IMR-90 (cell line): ENCODE measurements around the gene MAN1C1. TPM values are rescaled to one million over a fixed set of nuclear protein-coding genes. Genes with fewer than 3 reads are reported as not detected.

Experiments used
- ATAC-seq: fragments of 200-7000 bp; cut with Tn5 transposase; 2 replicates; pipeline ENCODE4 v1.9.1; 2020; ENCODE audit warnings: low read depth, mild to moderate bottlenecking, moderate library complexity
- BruUV-seq: library from RNA; stranded (reverse); fragments of 400-500 nt; replicated peaks from 2 replicates; lab custom pipeline; 2021; lab: Mats Ljungman, UMichigan
- CTCF ChIA-PET: fragments of 300-600 bp; formaldehyde crosslinking; extraction: SDS; loops from one replicate; lab custom pipeline; 2021; ENCODE audit warnings: antibody characterized with exemption; lab: Yijun Ruan, JAX
- POLR2A ChIA-PET: fragments of 300-600 bp; sonication (Branson Sonifier 250); formaldehyde crosslinking; loops from one replicate; lab custom pipeline; 2022; ENCODE audit warnings: antibody characterized with exemption; ENCODE audit not compliant: unreplicated experiment; lab: Charles Lee
- DNase-seq: peaks from one replicate; pipeline ENCODE4 v3.0.0; 2013
- H2AFZ ChIP-seq: replicated peaks from 2 replicates; pipeline ENCODE3; 2013; ENCODE audit warnings: low read length, mild to moderate bottlenecking; ENCODE audit not compliant: poor library complexity
- H2AK5ac ChIP-seq: 2 replicates; pipeline ENCODE4 v1.6.1; 2013; ENCODE audit warnings: low read depth, low read length, inconsistent platforms
- H2AK9ac ChIP-seq: replicated peaks from 2 replicates; pipeline ENCODE3; 2013; ENCODE audit warnings: mild to moderate bottlenecking, low read depth, low read length, moderate library complexity; ENCODE audit not compliant: poor library complexity
- H2BK120ac ChIP-seq: 2 replicates; pipeline ENCODE4 v1.6.1; 2013; ENCODE audit warnings: low read depth, low read length, inconsistent platforms
- H2BK15ac ChIP-seq: 3 replicates; pipeline ENCODE4 v1.6.1; 2013; ENCODE audit warnings: low read depth, low read length, inconsistent platforms
- H2BK20ac ChIP-seq: 2 replicates; pipeline ENCODE4 v1.6.1; 2013; ENCODE audit warnings: low read depth, mild to moderate bottlenecking, inconsistent platforms, low read length, moderate library complexity
- H2BK5ac ChIP-seq: 2 replicates; pipeline ENCODE4 v1.6.1; 2013; ENCODE audit warnings: mild to moderate bottlenecking, low read depth, low read length, inconsistent platforms; ENCODE audit not compliant: poor library complexity, severe bottlenecking
- H3K14ac ChIP-seq: replicated peaks from 2 replicates; pipeline ENCODE4 v1.6.1; 2013; ENCODE audit warnings: low read depth, low read length, inconsistent platforms
- H3K18ac ChIP-seq: 2 replicates; pipeline ENCODE4 v1.6.1; 2013; ENCODE audit warnings: low read depth, low read length, control low read depth
- H3K23ac ChIP-seq: 2 replicates; pipeline ENCODE4 v1.6.1; 2013; ENCODE audit warnings: low read depth, low read length, inconsistent platforms
- H3K27ac ChIP-seq: 2 replicates; pipeline ENCODE4 v1.5.1; 2013; ENCODE audit warnings: mild to moderate bottlenecking, control low read depth, low read length; ENCODE audit not compliant: insufficient read depth
- H3K27me3 ChIP-seq: 2 replicates; pipeline ENCODE4 v1.6.1; 2013; ENCODE audit warnings: low read length; ENCODE audit not compliant: control insufficient read depth, insufficient read depth
- H3K36me3 ChIP-seq: 2 replicates; pipeline ENCODE4 v1.6.1; 2013; ENCODE audit warnings: low read length, mixed read lengths; ENCODE audit not compliant: control insufficient read depth, insufficient read depth
- H3K4ac ChIP-seq: 2 replicates; pipeline ENCODE4 v1.6.1; 2013; ENCODE audit warnings: low read depth, low read length, inconsistent platforms
- H3K4me1 ChIP-seq: 2 replicates; pipeline ENCODE4 v1.6.1; 2013; ENCODE audit warnings: low read length, mixed read lengths; ENCODE audit not compliant: control insufficient read depth, insufficient read depth
- H3K4me2 ChIP-seq: 2 replicates; pipeline ENCODE4 v1.6.1; 2013; ENCODE audit warnings: low read depth, mild to moderate bottlenecking, control low read depth, low read length, moderate library complexity
- H3K4me3 ChIP-seq: 2 replicates; pipeline ENCODE4 v1.5.1; 2013; ENCODE audit warnings: low read depth, mild to moderate bottlenecking, control low read depth, low read length, moderate library complexity; ENCODE audit not compliant: insufficient read depth
- H3K56ac ChIP-seq: 2 replicates; pipeline ENCODE4 v1.6.1; 2013; ENCODE audit warnings: low read length, inconsistent platforms; ENCODE audit not compliant: insufficient read depth; ENCODE audit errors: extremely low read depth
- H3K79me1 ChIP-seq, 2 experiments: 2 replicates each; pipeline ENCODE4 v1.6.1; 2013; ENCODE audit warnings: low read length in 2 of 2, inconsistent platforms in 1 of 2, low read depth in 1 of 2
- H3K9ac ChIP-seq: 2 replicates; pipeline ENCODE4 v1.6.1; 2013; ENCODE audit warnings: low read depth, low read length, control low read depth
- H3K9me1 ChIP-seq: 2 replicates; pipeline ENCODE4 v1.6.1; 2013; ENCODE audit warnings: low read length, inconsistent platforms; ENCODE audit not compliant: insufficient read depth
- H3K9me3 ChIP-seq: 2 replicates; pipeline ENCODE4 v1.6.1; 2013; ENCODE audit warnings: low read length; ENCODE audit not compliant: control insufficient read depth, insufficient read depth
- H4K20me1 ChIP-seq: 2 replicates; pipeline ENCODE4 v1.6.1; 2013; ENCODE audit warnings: low read length, inconsistent platforms; ENCODE audit not compliant: insufficient read depth
- H4K5ac ChIP-seq: 2 replicates; pipeline ENCODE4 v1.6.1; 2013; ENCODE audit warnings: mild to moderate bottlenecking, low read depth, low read length, control low read depth
- H4K8ac ChIP-seq, 2 experiments: 2 replicates each; pipeline ENCODE4 v1.6.1; 2013; ENCODE audit warnings: low read depth in 2 of 2, low read length in 2 of 2, control low read depth in 1 of 2, inconsistent platforms in 1 of 2
- H4K91ac ChIP-seq: 2 replicates; pipeline ENCODE4 v1.6.1; 2013; ENCODE audit warnings: low read depth, low read length, inconsistent platforms; ENCODE audit not compliant: insufficient read depth
- BHLHE40 ChIP-seq: fragments of 150-350 bp; IDR thresholded peaks from 2 replicates; pipeline ENCODE4 v1.6.1; 2016; ENCODE audit warnings: mild to moderate bottlenecking, low read depth, low read length
- CEBPB ChIP-seq: IDR thresholded peaks from 2 replicates; pipeline ENCODE4 v1.6.1; 2012; ENCODE audit warnings: low read depth, low read length, improper control_type of control experiment
- CHD1 ChIP-seq: IDR thresholded peaks from 2 replicates; pipeline ENCODE4 v1.6.1; 2012; ENCODE audit warnings: low read depth, low read length, improper control_type of control experiment
- CTCF ChIP-seq: conservative IDR thresholded peaks from 2 replicates; pipeline ENCODE4 v1.5.1; 2012; ENCODE audit warnings: mild to moderate bottlenecking, low read depth, low read length, improper control_type of control experiment
- ELK1 ChIP-seq: fragments of 150-350 bp; IDR thresholded peaks from 2 replicates; pipeline ENCODE4 v1.6.1; 2016; ENCODE audit warnings: low read depth, mild to moderate bottlenecking, low read length, moderate library complexity, borderline replicate concordance
- FOS ChIP-seq: fragments of 150-350 bp; IDR thresholded peaks from 2 replicates; pipeline ENCODE4 v1.6.1; 2016; ENCODE audit warnings: low read depth, low read length
- MAFK ChIP-seq: IDR thresholded peaks from 2 replicates; pipeline ENCODE4 v1.6.1; 2012; ENCODE audit warnings: low read depth, low read length, improper control_type of control experiment
- MAZ ChIP-seq: IDR thresholded peaks from 2 replicates; pipeline ENCODE4 v1.6.1; 2012; ENCODE audit warnings: low read depth, mild to moderate bottlenecking, low read length, improper control_type of control experiment, moderate library complexity, borderline replicate concordance
- MXI1 ChIP-seq: IDR thresholded peaks from 2 replicates; pipeline ENCODE4 v1.6.1; 2012; ENCODE audit warnings: low read depth, mild to moderate bottlenecking, low read length, moderate library complexity, borderline replicate concordance
- NFE2L2 ChIP-seq: fragments of 150-350 bp; IDR thresholded peaks from 2 replicates; pipeline ENCODE4 v1.6.1; 2016; ENCODE audit warnings: low read depth, mild to moderate bottlenecking, low read length
- POLR2A ChIP-seq: IDR thresholded peaks from 2 replicates; pipeline ENCODE4 v1.6.1; 2012; ENCODE audit warnings: mild to moderate bottlenecking, low read depth, low read length
- RAD21 ChIP-seq: IDR thresholded peaks from 2 replicates; pipeline ENCODE4 v1.6.1; 2012; ENCODE audit warnings: low read length, improper control_type of control experiment
- RCOR1 ChIP-seq: IDR thresholded peaks from 2 replicates; pipeline ENCODE4 v1.6.1; 2012; ENCODE audit warnings: mild to moderate bottlenecking, low read length, improper control_type of control experiment; ENCODE audit not compliant: insufficient replicate concordance
- RFX5 ChIP-seq: IDR thresholded peaks from 2 replicates; pipeline ENCODE4 v1.8.0; 2012; ENCODE audit warnings: low read depth, mild to moderate bottlenecking, low read length, moderate library complexity
- SMC3 ChIP-seq: fragments of 150-350 bp; IDR thresholded peaks from 2 replicates; pipeline ENCODE4 v1.6.1; 2016; ENCODE audit warnings: low read depth, mild to moderate bottlenecking, antibody characterized with exemption, low read length, moderate library complexity
- USF2 ChIP-seq: fragments of 150-350 bp; IDR thresholded peaks from 2 replicates; pipeline ENCODE4 v1.6.1; 2017; ENCODE audit warnings: mild to moderate bottlenecking, antibody characterized with exemption, low read length, low read depth
- WGBS, 2 experiments: methylation state at CpG; one replicate each; pipeline versions ENCODE4 v1.1.5 to v1.1.7; 2013; ENCODE audit warnings: missing lambda C conversion rate in 2 of 2; ENCODE audit not compliant: insufficient read length in 1 of 2; ENCODE audit errors: extremely low coverage in 2 of 2; 5-methylcytosine and 5-hydroxymethylcytosine counted together
- dilution Hi-C: fragments of 300-500 bp; cut with HindIII; formaldehyde crosslinking; loops from one replicate; pipeline ENCODE4 v1.14.3; 2018; ENCODE audit warnings: low sequenced_read_pairs; ENCODE audit not compliant: unreplicated experiment
- in situ Hi-C: fragments of 300-500 bp; cut with MboI; formaldehyde crosslinking; loops from 3 replicates; pipeline ENCODE4 v1.14.3; 2019; ENCODE audit warnings: low sequenced_read_pairs, inconsistent platforms, mixed read lengths
- intact Hi-C: fragments of 100-400 bp; cut with micrococcal nuclease; formaldehyde crosslinking; loops from 2 replicates; pipeline ENCODE4 v1.10.0; 2022
- polyA plus RNA-seq, 3 experiments: library from polyadenylated mRNA; depleted of rRNA; stranded (reverse); fragments of >200 nt; gene quantifications; 2 replicates each; pipeline ENCODE4 v1.2.3, GENCODE V29; 2012; ENCODE audit warnings: low replicate concordance in 1 of 3
- total RNA-seq: library from RNA; depleted of rRNA; stranded (reverse); fragments of >200 nt; gene quantifications from 2 replicates; pipeline ENCODE4 v1.2.3, GENCODE V29; 2012

MAN1C1 gene
- total and polyA plus RNA-seq, 2 of the 4 experiments (the other 2 are of a cell fraction), result 3.2 to 11.3 TPM

- Histone ChIP-seq H3K4me2 (peak overlapping the region; percentile 48), H2AFZ (peak overlapping the region; percentile 18), H3K56ac (no peak overlapping the region), H2AK9ac (no peak overlapping the region), H3K27ac (no peak overlapping the region; the same call in 1 of the 2 replicates), H3K4me3 (no peak overlapping the region), H3K23ac (no peak overlapping the region), H3K27me3 (no peaks in the 10 kb centered on the region), H2BK5ac (no peak overlapping the region), H4K20me1 (peaks cover 19% of the 10 kb centered on the region), H4K8ac (no peak overlapping the region), H3K36me3 (peaks cover 10% of the 10 kb centered on the region; the same call in 1 of the 2 replicates), H2BK20ac (peak overlapping the region; percentile 1; the same call in 1 of the 2 replicates), H2AK5ac (no peak overlapping the region), H2BK120ac (no peak overlapping the region), H3K9me3 (no peaks in the 10 kb centered on the region), H2BK15ac (no peak overlapping the region), H3K4me1 (peaks cover 6% of the 10 kb centered on the region; the same call in 1 of the 2 replicates), H3K4ac (peak overlapping the region; percentile 14; the same call in 1 of the 2 replicates), H3K18ac (no peak overlapping the region; the same call in 1 of the 2 replicates), H3K14ac (no peak overlapping the region; the same call in 1 of the 2 replicates), H3K9ac (no peak overlapping the region), H3K79me1 (peaks cover 0 to 6% of the 10 kb centered on the region in 2 experiments; a peak in 2 of 4 replicates), H4K5ac (no peak overlapping the region; the same call in 1 of the 2 replicates), H4K91ac (no peak overlapping the region), H3K9me1 (peaks cover 7% of the 10 kb centered on the region; the same call in 1 of the 2 replicates)
- DNase-seq (peak; percentile 70), ATAC-seq (peak; percentile 50; the same call in 1 of the 2 replicates)
- dilution Hi-C loops (no loop called here), intact Hi-C loops (no loop called here), in situ Hi-C loops (no loop called here)
- ChIA-PET CTCF (no interaction called here), POLR2A (no interaction called here)
- no TSS peak for BruUV-seq
- TF ChIP-seq RCOR1 (no peak), MAFK (no peak), ELK1 (no peak), MXI1 (no peak), CEBPB (no peak), CTCF (no peak), SMC3 (no peak), RAD21 (no peak), NFE2L2 (no peak), USF2 (no peak), BHLHE40 (no peak), RFX5 (no peak), FOS (no peak), MAZ (no peak), CHD1 (no peak), POLR2A (no peak)
- 33% methylated on average over 3 of the region's 8 CpGs; no CpG with 5 or more reads in 1 of the 2 experiments for WGBS, 2 experiments
These were observed 26.1 kb downstream of the MAN1C1 start for GRCh38 chr1:25642574-25643108.
